ENCODE data around the gene SLC20A1.

SLC20A1 gene

DNA sequence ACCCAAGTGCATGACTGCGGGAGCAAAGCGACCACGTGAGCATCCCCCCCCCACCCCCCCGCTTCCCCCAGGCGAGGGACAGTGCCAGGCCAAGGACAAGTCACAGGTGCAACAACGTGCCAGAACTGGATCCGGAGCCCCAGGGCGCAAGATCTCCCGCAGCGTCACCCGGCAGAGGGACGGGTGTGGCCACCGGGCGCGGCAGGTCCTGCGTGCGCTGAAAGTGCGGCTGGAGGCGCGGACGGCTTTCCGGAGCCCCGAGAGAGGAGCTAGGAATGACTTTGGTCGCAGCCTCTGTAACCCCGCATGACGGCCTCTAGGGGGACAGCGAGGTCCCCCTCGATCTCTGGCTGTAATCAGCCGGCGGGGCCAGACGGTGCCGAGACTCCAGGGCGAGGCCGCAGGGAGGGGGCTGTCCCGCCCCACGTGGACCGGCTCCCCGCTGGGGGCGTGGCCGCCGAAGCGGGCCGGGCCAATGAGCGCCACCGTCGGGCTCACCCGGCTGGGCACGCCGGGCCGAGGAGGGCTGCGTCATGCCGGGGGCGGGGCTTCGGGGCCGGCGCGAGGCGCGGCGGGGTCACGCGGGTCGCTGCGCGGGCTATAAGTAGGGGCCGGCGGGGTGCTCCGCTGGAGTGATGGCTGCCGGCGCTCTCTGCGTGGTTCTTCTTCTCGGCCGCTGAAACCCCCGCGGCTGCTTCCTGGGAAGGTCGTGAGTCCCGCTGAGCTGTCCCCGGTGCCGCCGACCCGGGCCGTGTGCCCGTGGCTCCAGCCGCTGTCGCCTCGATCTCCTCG, at the start of gene SLC20A1:
TSS of gene SLC20A1 (plus strand) at position 630 of the 792 bp plus-strand sequence. CDS start 890 bp downstream, outside the sequence.
- TF ChIP-seq ARNTL (CRISPR knock-in tag; IDR thresholded peaks at IDR 0.05; ENCODE audit: borderline replicate concordance, low read depth), result no peak
- TF ChIP-seq, protein P1, sequence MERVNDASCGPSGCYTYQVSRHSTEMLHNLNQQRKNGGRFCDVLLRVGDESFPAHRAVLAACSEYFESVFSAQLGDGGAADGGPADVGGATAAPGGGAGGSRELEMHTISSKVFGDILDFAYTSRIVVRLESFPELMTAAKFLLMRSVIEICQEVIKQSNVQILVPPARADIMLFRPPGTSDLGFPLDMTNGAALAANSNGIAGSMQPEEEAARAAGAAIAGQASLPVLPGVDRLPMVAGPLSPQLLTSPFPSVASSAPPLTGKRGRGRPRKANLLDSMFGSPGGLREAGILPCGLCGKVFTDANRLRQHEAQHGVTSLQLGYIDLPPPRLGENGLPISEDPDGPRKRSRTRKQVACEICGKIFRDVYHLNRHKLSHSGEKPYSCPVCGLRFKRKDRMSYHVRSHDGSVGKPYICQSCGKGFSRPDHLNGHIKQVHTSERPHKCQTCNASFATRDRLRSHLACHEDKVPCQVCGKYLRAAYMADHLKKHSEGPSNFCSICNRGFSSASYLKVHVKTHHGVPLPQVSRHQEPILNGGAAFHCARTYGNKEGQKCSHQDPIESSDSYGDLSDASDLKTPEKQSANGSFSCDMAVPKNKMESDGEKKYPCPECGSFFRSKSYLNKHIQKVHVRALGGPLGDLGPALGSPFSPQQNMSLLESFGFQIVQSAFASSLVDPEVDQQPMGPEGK (CRISPR knock-in tag; IDR thresholded peaks at IDR 0.05; ENCODE audit: borderline replicate concordance), result peak; percentile 36; the same call in 1 of the 2 replicates
- no peak for TF ChIP-seq ZFP3 (CRISPR knock-in tag; IDR thresholded peaks at IDR 0.05)
- no peak for TF ChIP-seq ZC3H10 (CRISPR knock-in tag; IDR thresholded peaks at IDR 0.05)
- no peak for TF ChIP-seq RARB (CRISPR knock-in tag; IDR thresholded peaks at IDR 0.05)
- 0 out of 2 replicates have a peak, but pooled peaks have one; percentile 31 for TF ChIP-seq GLIS3 (CRISPR knock-in tag; IDR thresholded peaks at IDR 0.05)
- peak; percentile 89 for ATAC-seq

DNA sequence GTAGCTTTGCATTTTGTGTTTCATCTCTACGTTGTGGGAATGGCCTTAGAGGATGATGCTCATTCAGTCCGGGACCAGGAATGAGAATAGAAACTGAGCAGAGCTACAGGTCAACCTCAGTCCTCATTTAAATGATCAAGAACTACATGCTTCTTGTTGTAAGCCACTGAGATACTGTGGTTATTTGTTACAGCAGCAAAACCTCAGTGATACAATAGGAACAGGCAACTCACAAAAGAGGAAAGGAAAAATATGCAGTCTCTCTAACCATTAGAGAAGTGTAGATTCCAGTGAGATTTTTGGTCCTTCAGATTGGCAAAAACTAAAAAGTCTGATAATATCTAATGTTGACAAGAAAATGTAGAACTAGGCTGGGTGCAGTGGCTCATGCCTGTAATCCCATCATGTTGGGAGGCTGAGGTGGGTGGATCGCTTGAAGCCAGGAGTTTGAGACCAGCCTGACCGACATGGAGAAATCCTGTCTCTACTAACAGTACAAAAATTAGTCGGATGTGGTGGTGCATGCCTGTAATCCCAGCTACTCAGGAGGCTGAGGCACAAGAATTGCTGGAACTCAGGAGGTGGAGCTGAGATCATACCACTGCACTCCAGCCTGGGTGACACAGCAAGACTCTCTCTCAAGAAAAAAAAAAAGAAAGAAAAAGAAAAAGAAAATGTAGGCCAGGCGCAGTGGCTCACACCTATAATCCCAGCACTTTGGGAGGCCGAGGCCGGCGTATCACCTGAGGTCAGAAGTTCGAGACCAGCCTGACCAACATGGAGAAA, 48.0 kb upstream of the SLC20A1 start:
- ATAC-seq, result no peak
- TF ChIP-seq CSDC2 (CRISPR knock-in tag; IDR thresholded peaks at IDR 0.05), result no peak

- TF ChIP-seq ARNTL (CRISPR knock-in tag; IDR thresholded peaks at IDR 0.05; ENCODE audit: borderline replicate concordance, low read depth) (no peak), BACH2 (CRISPR knock-in tag; IDR thresholded peaks at IDR 0.05; ENCODE audit: borderline replicate concordance) (no peak), TOX (CRISPR knock-in tag; IDR thresholded peaks at IDR 0.05; ENCODE audit: borderline replicate concordance) (no peak), ESRRG (CRISPR knock-in tag; IDR thresholded peaks at IDR 0.05) (no peak), POU6F1 (CRISPR knock-in tag; IDR thresholded peaks at IDR 0.05; ENCODE audit: borderline replicate concordance, low read depth) (no peak), ZNF8 (CRISPR knock-in tag; IDR thresholded peaks at IDR 0.05) (no peak), ZFP3 (CRISPR knock-in tag; IDR thresholded peaks at IDR 0.05) (no peak), ZFP30 (CRISPR knock-in tag; IDR thresholded peaks at IDR 0.05) (no peak), SNAI2 (CRISPR knock-in tag; IDR thresholded peaks at IDR 0.05) (no peak)
- TF ChIP-seq, protein P1 (CRISPR knock-in tag; IDR thresholded peaks at IDR 0.05; ENCODE audit: borderline replicate concordance), result no peak
- ATAC-seq, result peak; percentile 63
Observed at GRCh38 chr2:112600634-112601033, 45.1 kb upstream of the SLC20A1 start.

GRCh38 chr2:112601754-112602153, 44.0 kb upstream of the SLC20A1 start:
- no peak for ATAC-seq
- TF ChIP-seq SNAI2 (CRISPR knock-in tag; IDR thresholded peaks at IDR 0.05), result no peak
- no peak for TF ChIP-seq TSHZ2 (CRISPR knock-in tag; IDR thresholded peaks at IDR 0.05)
- TF ChIP-seq ZNF8 (CRISPR knock-in tag; IDR thresholded peaks at IDR 0.05), result no peak
- no peak for TF ChIP-seq ISL1 (CRISPR knock-in tag; IDR thresholded peaks at IDR 0.05)
- TF ChIP-seq ZFP30 (CRISPR knock-in tag; IDR thresholded peaks at IDR 0.05), result no peak
- no peak for TF ChIP-seq PPARA (CRISPR knock-in tag; IDR thresholded peaks at IDR 0.05; ENCODE audit: borderline replicate concordance)
- TF ChIP-seq RARB (CRISPR knock-in tag; IDR thresholded peaks at IDR 0.05), result no peak
- TF ChIP-seq ZFP3 (CRISPR knock-in tag; IDR thresholded peaks at IDR 0.05), result no peak
- TF ChIP-seq CSDC2 (CRISPR knock-in tag; IDR thresholded peaks at IDR 0.05), result no peak
- TF ChIP-seq POU6F1 (CRISPR knock-in tag; IDR thresholded peaks at IDR 0.05; ENCODE audit: borderline replicate concordance, low read depth), result no peak
- TF ChIP-seq GLIS3 (CRISPR knock-in tag; IDR thresholded peaks at IDR 0.05), result no peak
- no peak for TF ChIP-seq ZNF70 (CRISPR knock-in tag; IDR thresholded peaks at IDR 0.05)
- TF ChIP-seq, protein P2, sequence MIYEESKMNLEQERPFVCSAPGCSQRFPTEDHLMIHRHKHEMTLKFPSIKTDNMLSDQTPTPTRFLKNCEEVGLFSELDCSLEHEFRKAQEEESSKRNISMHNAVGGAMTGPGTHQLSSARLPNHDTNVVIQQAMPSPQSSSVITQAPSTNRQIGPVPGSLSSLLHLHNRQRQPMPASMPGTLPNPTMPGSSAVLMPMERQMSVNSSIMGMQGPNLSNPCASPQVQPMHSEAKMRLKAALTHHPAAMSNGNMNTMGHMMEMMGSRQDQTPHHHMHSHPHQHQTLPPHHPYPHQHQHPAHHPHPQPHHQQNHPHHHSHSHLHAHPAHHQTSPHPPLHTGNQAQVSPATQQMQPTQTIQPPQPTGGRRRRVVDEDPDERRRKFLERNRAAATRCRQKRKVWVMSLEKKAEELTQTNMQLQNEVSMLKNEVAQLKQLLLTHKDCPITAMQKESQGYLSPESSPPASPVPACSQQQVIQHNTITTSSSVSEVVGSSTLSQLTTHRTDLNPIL (CRISPR knock-in tag; IDR thresholded peaks at IDR 0.05; ENCODE audit: low read depth), result no peak
- TF ChIP-seq ESRRG (CRISPR knock-in tag; IDR thresholded peaks at IDR 0.05), result no peak
- TF ChIP-seq ZNF565 (CRISPR knock-in tag; conservative IDR thresholded peaks at IDR 0.05; ENCODE audit: low read depth), result no peak
- no peak for TF ChIP-seq ZC3H10 (CRISPR knock-in tag; IDR thresholded peaks at IDR 0.05)
- TF ChIP-seq ARNTL (CRISPR knock-in tag; IDR thresholded peaks at IDR 0.05; ENCODE audit: borderline replicate concordance, low read depth), result no peak
- TF ChIP-seq TCF4 (CRISPR knock-in tag; IDR thresholded peaks at IDR 0.05; ENCODE audit: borderline replicate concordance), result no peak
- no peak for TF ChIP-seq TOX (CRISPR knock-in tag; IDR thresholded peaks at IDR 0.05; ENCODE audit: borderline replicate concordance)
